HepG2 (cell line): ENCODE data around the gene TXNDC12. TPM values are rescaled to one million over a fixed set of nuclear protein-coding genes. Genes with fewer than 3 reads are reported as not detected.

ENCODE experiments used
- AFF4 ChIP-seq: sonication (generic); formaldehyde crosslinking; IDR thresholded peaks from 2 replicates; pipeline ENCODE4 v1.4.0; 2020; ENCODE audit warnings: missing genetic modification reagents
- ATM ChIP-seq: fragments of 450-650 bp; IDR thresholded peaks from 2 replicates; pipeline ENCODE4 v1.7.1; 2017; ENCODE audit warnings: mild to moderate bottlenecking, borderline replicate concordance
- CC2D1A ChIP-seq: sonication (generic); formaldehyde crosslinking; IDR thresholded peaks from 2 replicates; pipeline ENCODE4 v1.8.1; 2023; ENCODE audit warnings: mild to moderate bottlenecking, missing genetic modification reagents
- CEBPZ ChIP-seq: IDR thresholded peaks from 2 replicates; pipeline ENCODE4 v1.6.1; 2012; ENCODE audit warnings: low read length, improper control_type of control experiment
- CREB1 ChIP-seq, 2 experiments: fragments of 450-650 bp in 1 of 2; IDR thresholded peaks; 2 replicates each; pipeline ENCODE4 v1.6.1; 2016 to 2017; ENCODE audit warnings: control low read depth in 1 of 2, mild to moderate bottlenecking in 1 of 2, missing compliant biosample characterization in 1 of 2, missing genetic modification characterization in 1 of 2
- DNMT3B ChIP-seq: conservative IDR thresholded peaks from 2 replicates; pipeline ENCODE4 v1.6.1; 2016; ENCODE audit warnings: missing biosample characterization, control low read depth
- ELF3 ChIP-seq: IDR thresholded peaks from 2 replicates; pipeline ENCODE4 v1.6.1; 2016; ENCODE audit warnings: missing genetic modification reagents, missing compliant biosample characterization
- GPN1 ChIP-seq: sonication (generic); formaldehyde crosslinking; IDR thresholded peaks from 2 replicates; pipeline ENCODE4 v1.5.1; 2020; ENCODE audit warnings: missing genetic modification reagents, borderline replicate concordance
- GTF2F1 ChIP-seq: fragments of 150-350 bp; IDR thresholded peaks from 2 replicates; pipeline ENCODE4 v1.6.1; 2014; ENCODE audit warnings: low read length
- PAF1 ChIP-seq: IDR thresholded peaks from 2 replicates; pipeline ENCODE4 v1.6.1; 2016; ENCODE audit warnings: missing genetic modification reagents, missing compliant biosample characterization
- TBL1XR1 ChIP-seq: fragments of 150-350 bp; IDR thresholded peaks from 2 replicates; pipeline ENCODE4 v1.6.1; 2014; ENCODE audit warnings: borderline replicate concordance, low read length; ENCODE audit not compliant: partially characterized antibody
- TERF1 ChIP-seq: sonication (generic); formaldehyde crosslinking; IDR thresholded peaks from 2 replicates; pipeline ENCODE4 v1.8.0; 2022; ENCODE audit warnings: mild to moderate bottlenecking, missing genetic modification reagents, moderate library complexity
- TFAP4 ChIP-seq: sonication (generic); IDR thresholded peaks from 2 replicates; pipeline ENCODE4 v1.6.1; 2016; ENCODE audit warnings: low read depth, borderline replicate concordance
- YEATS2 ChIP-seq: sonication (generic); formaldehyde crosslinking; IDR thresholded peaks from 2 replicates; pipeline ENCODE4 v1.4.0; 2020; ENCODE audit warnings: missing genetic modification reagents, borderline replicate concordance
- ZKSCAN5 ChIP-seq: sonication (generic); formaldehyde crosslinking; IDR thresholded peaks from 2 replicates; pipeline ENCODE4 v1.5.1; 2020; ENCODE audit warnings: mild to moderate bottlenecking, missing genetic modification reagents
- ZNF30 ChIP-seq: sonication (generic); formaldehyde crosslinking; IDR thresholded peaks from 2 replicates; pipeline ENCODE4 v1.5.0; 2020; ENCODE audit warnings: mild to moderate bottlenecking, missing genetic modification reagents
- ZNF451 ChIP-seq: sonication (generic); formaldehyde crosslinking; IDR thresholded peaks from 2 replicates; pipeline ENCODE4 v1.5.0; 2020; ENCODE audit warnings: mild to moderate bottlenecking, missing genetic modification reagents
- ZNF512 ChIP-seq: sonication (generic); formaldehyde crosslinking; IDR thresholded peaks from 2 replicates; pipeline ENCODE4 v1.4.0; 2020; ENCODE audit warnings: mild to moderate bottlenecking, missing genetic modification reagents
- polyA plus RNA-seq, 8 experiments: library from polyadenylated mRNA; depleted of rRNA in 3 of 8; stranded (reverse) in 7 of 8; unstranded in 1 of 8; fragments of >200 nt; fragmentation: Illumina TruSeq in 4 of 8; extraction: Trizol in 4 of 8; gene quantifications; 2 replicates each; pipeline versions ENCODE4 v1.2.1 to v1.2.3, GENCODE V29; 2011 to 2016; ENCODE audit warnings: low read depth in 4 of 8, missing spikeins in 1 of 8, mixed read lengths in 1 of 8; ENCODE audit not compliant: insufficient read depth in 1 of 8
- total RNA-seq, 5 experiments: library from RNA; depleted of rRNA; stranded (reverse); fragments of >200 nt; fragmentation: Illumina TruSeq; extraction: Trizol; gene quantifications; 2 replicates each; pipeline ENCODE4 v1.2.3, GENCODE V29; 2016; ENCODE audit warnings: low read depth in 1 of 5

TXNDC12 gene
- total and polyA plus RNA-seq, 2 of the 13 experiments (the other 11 are each of a cell fraction or from before 2014, with no cell fraction given): 65.6 to 67.2 TPM

- TF ChIP-seq ZNF451 (no peak), CREB1 (IDR thresholded peaks at IDR 0.05) (no peak), CREB1 (CRISPR knock-in tag; IDR thresholded peaks at IDR 0.05) (no peak), CC2D1A (no peak), GTF2F1 (no peak), TERF1 (CRISPR knock-in tag) (no peak), ZNF30 (CRISPR knock-in tag) (0 out of 2 replicates have a peak, but pooled peaks have one; percentile 39), AFF4 (CRISPR knock-in tag) (no peak), PAF1 (no peak), ZNF512 (CRISPR knock-in tag) (0 out of 2 replicates have a peak, but pooled peaks have one; percentile 48), ELF3 (peak; percentile 45; the same call in 1 of the 2 replicates), ZKSCAN5 (CRISPR knock-in tag) (no peak), ATM (no peak), YEATS2 (CRISPR knock-in tag) (no peak; the same call in 1 of the 2 replicates), TFAP4 (peak; percentile 28; the same call in 1 of the 2 replicates), DNMT3B (no peak), CEBPZ (no peak), TBL1XR1 (no peak), GPN1 (CRISPR knock-in tag) (no peak)
Observed at GRCh38 chr1:52056163-52056936, 1.4 kb upstream of the TXNDC12 start, which contains the start of gene BTF3L4 (continued).
